HCT116 (cell line): ENCODE measurements around the gene RAP1GAP2. TPM values are rescaled to one million over a fixed set of nuclear protein-coding genes. Genes with fewer than 3 reads are reported as not detected.

ENCODE experiments used
- ATAC-seq: fragments of 200-7000 bp; cut with Tn5 transposase; 2 replicates; pipeline ENCODE4 v1.9.1; 2020; ENCODE audit warnings: mild to moderate bottlenecking, moderate library complexity
- BruUV-seq: library from RNA; stranded (reverse); fragments of 400-500 nt; replicated peaks from 2 replicates; lab custom pipeline; 2021; lab: Mats Ljungman, UMichigan
- CTCF ChIA-PET: fragments of 300-600 bp; sonication (Branson Sonifier 250); formaldehyde crosslinking; loops from one replicate; lab custom pipeline; 2021; ENCODE audit warnings: antibody characterized with exemption; lab: Charles Lee
- POLR2A ChIA-PET: fragments of 300-600, 350-600 bp; sonication (Branson Sonifier 250); formaldehyde crosslinking; loops from one replicate; lab custom pipeline; 2021; ENCODE audit warnings: antibody characterized with exemption; lab: Charles Lee
- RAD21 ChIA-PET, 2 experiments: fragments of 300-600 bp; sonication (Branson Sonifier 250); formaldehyde crosslinking; loops; one replicate each; lab custom pipeline; 2023; ENCODE audit warnings: low total read pairs in 2 of 2; ENCODE audit not compliant: uncharacterized antibody in 2 of 2, unreplicated experiment in 2 of 2, low non-redundant PET in 1 of 2; lab: Charles Lee
- DNase-seq: peaks from one replicate; pipeline ENCODE4 v3.0.0-alpha.2; 2010; ENCODE audit warnings: low read depth, low spot score
- H2AFZ ChIP-seq: fragments of 200-600 bp; shearing (Covaris generic), sonication (generic); 2 replicates; pipeline ENCODE4 v1.6.1; 2017; ENCODE audit warnings: low read depth, mixed run types, mixed read lengths, antibody characterized with exemption, low read length; ENCODE audit not compliant: poor library complexity, severe bottlenecking
- H3K27ac ChIP-seq: 2 replicates; pipeline ENCODE4 v1.5.1; 2012; ENCODE audit warnings: low read depth, low read length
- H3K27me3 ChIP-seq: fragments of 200-600 bp; sonication (generic); 2 replicates; pipeline ENCODE4 v1.6.1; 2016; ENCODE audit warnings: mixed run types, low read length, mixed read lengths; ENCODE audit not compliant: insufficient read depth
- H3K36me3 ChIP-seq, 2 experiments: fragments of 200-500 bp in 1 of 2; fragments of 200-600 bp in 1 of 2; sonication (Bioruptor generic) in 1 of 2; sonication (generic) in 1 of 2; 2 replicates each; pipeline versions ENCODE4 v1.5.1 to v1.6.1; 2014 to 2016; ENCODE audit warnings: low read length in 2 of 2, inconsistent platforms in 1 of 2, mixed read lengths in 1 of 2, mixed run types in 1 of 2; ENCODE audit not compliant: insufficient read depth in 2 of 2, control insufficient read depth in 1 of 2
- H3K4me1 ChIP-seq, 2 experiments: fragments of 200-600 bp in 1 of 2; sonication (generic) in 1 of 2; 2 replicates each; pipeline versions ENCODE4 v1.5.1 to v1.6.1; 2012 to 2017; ENCODE audit warnings: low read length in 2 of 2, inconsistent platforms in 1 of 2, mild to moderate bottlenecking in 1 of 2, mixed read lengths in 1 of 2, mixed run types in 1 of 2, moderate library complexity in 1 of 2; ENCODE audit not compliant: insufficient read depth in 2 of 2, control insufficient read depth in 1 of 2
- H3K4me2 ChIP-seq: fragments of 200-600 bp; sonication (generic); 2 replicates; pipeline ENCODE4 v1.6.1; 2017; ENCODE audit warnings: mixed run types, low read length, mixed read lengths
- H3K4me3 ChIP-seq, 2 experiments: fragments of 200-600 bp in 1 of 2; sonication (generic) in 1 of 2; replicated peaks in 1 of 2; 2 replicates each; pipeline ENCODE4 v1.5.1; 2011 to 2016; ENCODE audit warnings: low read length in 2 of 2, control low read depth in 1 of 2, low read depth in 1 of 2, mild to moderate bottlenecking in 1 of 2, mixed read lengths in 1 of 2, mixed run types in 1 of 2
- H3K79me2 ChIP-seq: fragments of 200-600 bp; sonication (generic); 2 replicates; pipeline ENCODE4 v1.6.1; 2017; ENCODE audit warnings: mild to moderate bottlenecking, mixed run types, low read length, moderate library complexity, mixed read lengths; ENCODE audit not compliant: insufficient read depth
- H3K9ac ChIP-seq: fragments of 200-600 bp; sonication (generic); 2 replicates; pipeline ENCODE4 v1.6.1; 2016; ENCODE audit warnings: low read length, mixed read lengths
- H3K9me2 ChIP-seq: fragments of 200-600 bp; sonication (generic), shearing (Covaris generic); 2 replicates; pipeline ENCODE4 v1.6.1; 2017; ENCODE audit warnings: mixed run types, mild to moderate bottlenecking, moderate library complexity; ENCODE audit not compliant: insufficient read depth
- H3K9me3 ChIP-seq, 2 experiments: fragments of 200-500 bp in 1 of 2; fragments of 200-600 bp in 1 of 2; sonication (Bioruptor generic) in 1 of 2; sonication (generic) in 1 of 2; 2 replicates each; pipeline ENCODE4 v1.6.1; 2014 to 2017; ENCODE audit warnings: low read length in 2 of 2, mixed read lengths in 2 of 2, inconsistent platforms in 1 of 2, low read depth in 1 of 2, mild to moderate bottlenecking in 1 of 2, mixed run types in 1 of 2, moderate library complexity in 1 of 2; ENCODE audit not compliant: control insufficient read depth in 1 of 2, insufficient read depth in 1 of 2
- H4K20me1 ChIP-seq: fragments of 200-600 bp; sonication (generic), shearing (Covaris generic); 2 replicates; pipeline ENCODE4 v1.6.1; 2017; ENCODE audit warnings: mixed run types, mild to moderate bottlenecking, moderate library complexity; ENCODE audit not compliant: insufficient read depth
- CBX3 ChIP-seq: IDR thresholded peaks from 2 replicates; pipeline ENCODE4 v1.6.1; 2012; ENCODE audit warnings: low read depth
- CEBPB ChIP-seq: IDR thresholded peaks from 2 replicates; pipeline ENCODE4 v1.6.1; 2012; ENCODE audit warnings: low read depth
- EZH2 ChIP-seq: fragments of 200-600 bp; sonication (generic); IDR thresholded peaks from 2 replicates; pipeline ENCODE4 v1.6.1; 2017; ENCODE audit warnings: antibody characterized with exemption, mixed run types
- FOSL1 ChIP-seq: IDR thresholded peaks from 2 replicates; pipeline ENCODE4 v1.6.1; 2012; ENCODE audit warnings: low read depth
- JUND ChIP-seq: IDR thresholded peaks from 2 replicates; pipeline ENCODE4 v1.6.1; 2012
- MAX ChIP-seq: IDR thresholded peaks from 2 replicates; pipeline ENCODE4 v1.6.1; 2012
- POLR2A ChIP-seq: IDR thresholded peaks from 2 replicates; pipeline ENCODE4 v1.7.0; 2011; ENCODE audit warnings: borderline replicate concordance; ENCODE audit not compliant: insufficient read depth, insufficient read length; ENCODE audit errors: extremely low read depth
- POLR2AphosphoS5 ChIP-seq: IDR thresholded peaks from 2 replicates; pipeline ENCODE4 v1.6.1; 2011; ENCODE audit warnings: mild to moderate bottlenecking, low read depth, low read length, moderate library complexity
- RAD21 ChIP-seq: IDR thresholded peaks from 2 replicates; pipeline ENCODE4 v1.6.1; 2012; ENCODE audit warnings: low read depth, mild to moderate bottlenecking
- SIN3A ChIP-seq: IDR thresholded peaks from 2 replicates; pipeline ENCODE4 v1.6.1; 2012; ENCODE audit warnings: low read depth
- SP1 ChIP-seq: IDR thresholded peaks from 2 replicates; pipeline ENCODE4 v1.6.1; 2012; ENCODE audit warnings: low read depth
- TCF7L2 ChIP-seq: IDR thresholded peaks from 2 replicates; pipeline ENCODE4 v1.7.0; 2011; ENCODE audit warnings: borderline replicate concordance, inconsistent platforms; ENCODE audit not compliant: insufficient read depth, insufficient read length; ENCODE audit errors: extremely low read depth
- YY1 ChIP-seq: IDR thresholded peaks from 2 replicates; pipeline ENCODE4 v1.6.1; 2011; ENCODE audit warnings: low read length, low read depth, moderate library complexity, mild to moderate bottlenecking; ENCODE audit not compliant: insufficient replicate concordance; ENCODE audit errors: extremely low read depth
- ZBTB33 ChIP-seq: IDR thresholded peaks from 2 replicates; pipeline ENCODE4 v1.6.1; 2011; ENCODE audit warnings: mild to moderate bottlenecking, low read length, moderate library complexity; ENCODE audit not compliant: insufficient replicate concordance; ENCODE audit errors: extremely low read depth
- ZNF274 ChIP-seq: fragments of 200-500 bp; sonication (Bioruptor generic); IDR thresholded peaks from 2 replicates; pipeline ENCODE4 v1.6.1; 2014; ENCODE audit warnings: mild to moderate bottlenecking, low read depth, low read length, inconsistent platforms
- intact Hi-C: fragments of 100-400 bp; cut with micrococcal nuclease; formaldehyde crosslinking; loops from 2 replicates; pipeline ENCODE4 v1.10.0; 2022
- total RNA-seq: library from RNA; stranded (reverse); gene quantifications from one replicate; pipeline ENCODE4 v1.2.1, GENCODE V29; 2021; ENCODE audit not compliant: unreplicated experiment
- TF ChIP-seq, protein P1 (sequence below): IDR thresholded peaks from 2 replicates; pipeline ENCODE4 v1.6.1; 2012

The RAP1GAP2 gene
- total RNA-seq, 1 experiment from 2014 or later = 54.6 TPM

- no peak for TF ChIP-seq EZH2
- TF ChIP-seq YY1 = no peak
- TF ChIP-seq ZNF274 = no peak
- TF ChIP-seq TCF7L2 = no peak
- TF ChIP-seq FOSL1 = no peak
- TF ChIP-seq CBX3 = no peak
- no peak for TF ChIP-seq CEBPB
- TF ChIP-seq SIN3A = no peak
Observed at GRCh38 chr17:2792366-2793169, 3.7 kb upstream of the RAP1GAP2 start (continued).

GRCh38 chr17:2794111-2794803 lies 2.0 kb upstream of the RAP1GAP2 start:
- ChIA-PET RAD21 (no interaction called here), POLR2A (no interaction called here)

More at GRCh38 chr17:2794111-2794803, 2.0 kb upstream of the RAP1GAP2 start:
- DNase-seq (no peak), ATAC-seq (no peak)
- Histone ChIP-seq H3K9me2 (no peaks in the 10 kb centered on the region), H3K4me3 (no peak overlapping the region), H4K20me1 (no peaks in the 10 kb centered on the region), H3K9me3 (no peaks in the 10 kb centered on the region), H3K4me2 (no peak overlapping the region), H3K4me1 (no peaks in the 10 kb centered on the region), H3K79me2 (no peaks in the 10 kb centered on the region), H3K27me3 (no peaks in the 10 kb centered on the region), H2AFZ (no peak overlapping the region), H3K9ac (no peak overlapping the region), H3K27ac (no peak overlapping the region), H3K36me3 (no peaks in the 10 kb centered on the region)
- TF ChIP-seq EZH2 = no peak
- TF ChIP-seq, protein P1, sequence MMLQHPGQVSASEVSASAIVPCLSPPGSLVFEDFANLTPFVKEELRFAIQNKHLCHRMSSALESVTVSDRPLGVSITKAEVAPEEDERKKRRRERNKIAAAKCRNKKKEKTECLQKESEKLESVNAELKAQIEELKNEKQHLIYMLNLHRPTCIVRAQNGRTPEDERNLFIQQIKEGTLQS = no peak
- no peak for TF ChIP-seq SP1
- TF ChIP-seq MAX = no peak
- no peak for TF ChIP-seq ZBTB33
- TF ChIP-seq POLR2A = no peak
- TF ChIP-seq CBX3 = no peak
- no peak for TF ChIP-seq POLR2AphosphoS5
- no peak for TF ChIP-seq JUND
- no peak for TF ChIP-seq RAD21
- TF ChIP-seq TCF7L2 = no peak
- TF ChIP-seq SIN3A = no peak
- intact Hi-C loops = no loop called here
- CTCF ChIA-PET = no interaction called here
- no TSS peak for BruUV-seq
